Lower leg skin (tissue), 3 donors: ENCODE results near the gene RGS10.

Experiments used
- POLR2A ChIP-seq, 2 donors: fragments of 450-650 bp; IDR thresholded peaks; one replicate each; pipeline ENCODE4 v1.6.1; 2016 to 2017; ENCODE audit warnings: antibody characterized with exemption in 2 of 2, mild to moderate bottlenecking in 1 of 2, moderate library complexity in 1 of 2
- TF ChIP-seq, protein P1 (sequence below), 3 donors: fragments of 450-650 bp; IDR thresholded peaks; one replicate each; pipeline ENCODE4 v1.5.1; 2016; ENCODE audit warnings: antibody characterized with exemption in 3 of 3, mild to moderate bottlenecking in 3 of 3, moderate library complexity in 2 of 3

GRCh38 chr10:119497243-119497642 is 45.3 kb downstream of the RGS10 start:
- no peak for TF ChIP-seq POLR2A (IDR thresholded peaks at IDR 0.05)
- TF ChIP-seq, protein P1, sequence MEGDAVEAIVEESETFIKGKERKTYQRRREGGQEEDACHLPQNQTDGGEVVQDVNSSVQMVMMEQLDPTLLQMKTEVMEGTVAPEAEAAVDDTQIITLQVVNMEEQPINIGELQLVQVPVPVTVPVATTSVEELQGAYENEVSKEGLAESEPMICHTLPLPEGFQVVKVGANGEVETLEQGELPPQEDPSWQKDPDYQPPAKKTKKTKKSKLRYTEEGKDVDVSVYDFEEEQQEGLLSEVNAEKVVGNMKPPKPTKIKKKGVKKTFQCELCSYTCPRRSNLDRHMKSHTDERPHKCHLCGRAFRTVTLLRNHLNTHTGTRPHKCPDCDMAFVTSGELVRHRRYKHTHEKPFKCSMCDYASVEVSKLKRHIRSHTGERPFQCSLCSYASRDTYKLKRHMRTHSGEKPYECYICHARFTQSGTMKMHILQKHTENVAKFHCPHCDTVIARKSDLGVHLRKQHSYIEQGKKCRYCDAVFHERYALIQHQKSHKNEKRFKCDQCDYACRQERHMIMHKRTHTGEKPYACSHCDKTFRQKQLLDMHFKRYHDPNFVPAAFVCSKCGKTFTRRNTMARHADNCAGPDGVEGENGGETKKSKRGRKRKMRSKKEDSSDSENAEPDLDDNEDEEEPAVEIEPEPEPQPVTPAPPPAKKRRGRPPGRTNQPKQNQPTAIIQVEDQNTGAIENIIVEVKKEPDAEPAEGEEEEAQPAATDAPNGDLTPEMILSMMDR (IDR thresholded peaks at IDR 0.05): no peak
